Stimulated activated CD8-positive, alpha-beta memory T cell treated with anti-CD3 and anti-CD28 coated beads, Interleukin-4, amount 100 ng/mL, for 4 hours (primary cell): ENCODE measurements around the gene RGMB.
A peak's percentile ranks its signal among the peaks of the same experiment; 100 is the strongest.
"Not testable (repeated sequence)": the region's sequence is repeated elsewhere in the genome, so short reads cannot be mapped to it uniquely, and the experiment has no call there.

Source experiments
- DNase-seq, 2 donors: peaks; one replicate each; pipeline ENCODE4 v3.0.0-alpha.2; 2020; ENCODE audit warnings: low read depth in 2 of 2, low spot score in 1 of 2

Gene RGMB

GRCh38 chr5:98773464-98774191 is at the start of gene RGMB:
Gene RGMB (plus strand): TSS chr5:98773663. CDS start chr5:98774071, 408 bp downstream.
- peak; percentile 71 to 75 for DNase-seq

GRCh38 chr5:98726258-98726657 is 47.2 kb upstream of the RGMB start:
- no peak for DNase-seq

- DNase-seq: no peak
These were observed 45.8 kb upstream of the RGMB start for GRCh38 chr5:98727686-98728085.

- no peak for DNase-seq
These were observed 38.8 kb upstream of the RGMB start for GRCh38 chr5:98734646-98735045.

GRCh38 chr5:98735806-98736507 is 37.5 kb upstream of the RGMB start:
- DNase-seq: no peak

GRCh38 chr5:98736753-98737152 is 36.7 kb upstream of the RGMB start:
- DNase-seq: no peak

GRCh38 chr5:98737441-98737840 is 36.0 kb upstream of the RGMB start:
- not testable (repeated sequence) for DNase-seq

GRCh38 chr5:98738481-98739149 is 34.8 kb upstream of the RGMB start:
- DNase-seq: not testable (repeated sequence)

GRCh38 chr5:98741926-98742325 is 31.5 kb upstream of the RGMB start:
- DNase-seq: no peak

- DNase-seq: no peak
These were observed 30.9 kb upstream of the RGMB start for GRCh38 chr5:98742396-98743073.

- not testable (repeated sequence) for DNase-seq
These were observed 25.2 kb upstream of the RGMB start for GRCh38 chr5:98748259-98748658.

GRCh38 chr5:98749046-98749445 is 24.4 kb upstream of the RGMB start:
- DNase-seq: no peak

- DNase-seq: no peak
These were observed 22.8 kb upstream of the RGMB start for GRCh38 chr5:98750693-98751092.

- DNase-seq: not testable (repeated sequence)
These were observed 21.1 kb upstream of the RGMB start for GRCh38 chr5:98752331-98752730.

- DNase-seq: not testable (repeated sequence)
These were observed 20.7 kb upstream of the RGMB start for GRCh38 chr5:98752801-98753200.

- no peak for DNase-seq
These were observed 20.0 kb upstream of the RGMB start for GRCh38 chr5:98753507-98753906.

- DNase-seq: no peak
These were observed 18.1 kb upstream of the RGMB start for GRCh38 chr5:98755406-98755805.

- no peak for DNase-seq
These were observed 15.5 kb upstream of the RGMB start for GRCh38 chr5:98757978-98758377.

- DNase-seq: no peak
These were observed 10.3 kb upstream of the RGMB start for GRCh38 chr5:98763001-98763630.

GRCh38 chr5:98765815-98766214 is 7.6 kb upstream of the RGMB start:
- DNase-seq: no peak

GRCh38 chr5:98767581-98767980 is 5.9 kb upstream of the RGMB start:
- DNase-seq: no peak
